ENCODE results near the gene POLH. TPM values are rescaled to one million over a fixed set of nuclear protein-coding genes. Genes with fewer than 3 reads are reported as not detected.

POLH gene
- total and polyA plus RNA-seq, 9 of the 15 experiments (the other 6 are each of a cell fraction or from before 2014, with no cell fraction given): 5.8 to 31.6 (median 20.6) TPM

DNA sequence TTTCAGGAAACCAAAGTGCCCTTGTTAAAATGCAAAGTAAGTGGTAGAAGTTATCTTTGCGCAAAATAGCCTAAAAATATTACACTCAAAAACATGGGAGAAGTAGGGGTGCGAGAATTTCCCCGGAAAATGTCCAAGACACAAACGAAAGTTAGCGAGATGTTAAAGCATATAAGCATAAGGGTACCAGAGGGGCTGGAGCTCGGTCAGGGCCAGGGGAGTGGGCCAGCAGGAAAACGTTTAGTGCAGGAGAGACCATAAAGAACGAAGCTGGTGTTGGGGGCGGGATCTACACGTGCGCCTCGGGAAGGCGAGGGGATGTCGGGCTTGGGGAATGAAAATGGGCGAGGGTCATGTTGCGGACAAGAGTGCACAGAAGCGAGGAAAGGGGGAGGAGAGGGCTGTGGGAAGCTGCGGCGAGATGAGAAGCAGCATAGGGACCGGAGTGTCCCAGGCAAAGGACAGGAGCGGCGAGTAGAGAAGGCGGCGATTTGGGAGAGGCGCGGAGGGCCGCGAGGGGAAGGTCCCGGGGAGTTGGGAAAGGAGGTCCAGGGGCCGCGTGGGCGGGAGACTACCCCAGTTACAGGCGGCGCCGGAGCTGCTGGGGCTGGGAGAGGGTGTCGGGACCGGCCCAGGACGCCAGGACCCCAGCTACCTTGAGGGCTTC, 747 bp upstream of the POLH start (continued):
- TF ChIP-seq, protein P1, sequence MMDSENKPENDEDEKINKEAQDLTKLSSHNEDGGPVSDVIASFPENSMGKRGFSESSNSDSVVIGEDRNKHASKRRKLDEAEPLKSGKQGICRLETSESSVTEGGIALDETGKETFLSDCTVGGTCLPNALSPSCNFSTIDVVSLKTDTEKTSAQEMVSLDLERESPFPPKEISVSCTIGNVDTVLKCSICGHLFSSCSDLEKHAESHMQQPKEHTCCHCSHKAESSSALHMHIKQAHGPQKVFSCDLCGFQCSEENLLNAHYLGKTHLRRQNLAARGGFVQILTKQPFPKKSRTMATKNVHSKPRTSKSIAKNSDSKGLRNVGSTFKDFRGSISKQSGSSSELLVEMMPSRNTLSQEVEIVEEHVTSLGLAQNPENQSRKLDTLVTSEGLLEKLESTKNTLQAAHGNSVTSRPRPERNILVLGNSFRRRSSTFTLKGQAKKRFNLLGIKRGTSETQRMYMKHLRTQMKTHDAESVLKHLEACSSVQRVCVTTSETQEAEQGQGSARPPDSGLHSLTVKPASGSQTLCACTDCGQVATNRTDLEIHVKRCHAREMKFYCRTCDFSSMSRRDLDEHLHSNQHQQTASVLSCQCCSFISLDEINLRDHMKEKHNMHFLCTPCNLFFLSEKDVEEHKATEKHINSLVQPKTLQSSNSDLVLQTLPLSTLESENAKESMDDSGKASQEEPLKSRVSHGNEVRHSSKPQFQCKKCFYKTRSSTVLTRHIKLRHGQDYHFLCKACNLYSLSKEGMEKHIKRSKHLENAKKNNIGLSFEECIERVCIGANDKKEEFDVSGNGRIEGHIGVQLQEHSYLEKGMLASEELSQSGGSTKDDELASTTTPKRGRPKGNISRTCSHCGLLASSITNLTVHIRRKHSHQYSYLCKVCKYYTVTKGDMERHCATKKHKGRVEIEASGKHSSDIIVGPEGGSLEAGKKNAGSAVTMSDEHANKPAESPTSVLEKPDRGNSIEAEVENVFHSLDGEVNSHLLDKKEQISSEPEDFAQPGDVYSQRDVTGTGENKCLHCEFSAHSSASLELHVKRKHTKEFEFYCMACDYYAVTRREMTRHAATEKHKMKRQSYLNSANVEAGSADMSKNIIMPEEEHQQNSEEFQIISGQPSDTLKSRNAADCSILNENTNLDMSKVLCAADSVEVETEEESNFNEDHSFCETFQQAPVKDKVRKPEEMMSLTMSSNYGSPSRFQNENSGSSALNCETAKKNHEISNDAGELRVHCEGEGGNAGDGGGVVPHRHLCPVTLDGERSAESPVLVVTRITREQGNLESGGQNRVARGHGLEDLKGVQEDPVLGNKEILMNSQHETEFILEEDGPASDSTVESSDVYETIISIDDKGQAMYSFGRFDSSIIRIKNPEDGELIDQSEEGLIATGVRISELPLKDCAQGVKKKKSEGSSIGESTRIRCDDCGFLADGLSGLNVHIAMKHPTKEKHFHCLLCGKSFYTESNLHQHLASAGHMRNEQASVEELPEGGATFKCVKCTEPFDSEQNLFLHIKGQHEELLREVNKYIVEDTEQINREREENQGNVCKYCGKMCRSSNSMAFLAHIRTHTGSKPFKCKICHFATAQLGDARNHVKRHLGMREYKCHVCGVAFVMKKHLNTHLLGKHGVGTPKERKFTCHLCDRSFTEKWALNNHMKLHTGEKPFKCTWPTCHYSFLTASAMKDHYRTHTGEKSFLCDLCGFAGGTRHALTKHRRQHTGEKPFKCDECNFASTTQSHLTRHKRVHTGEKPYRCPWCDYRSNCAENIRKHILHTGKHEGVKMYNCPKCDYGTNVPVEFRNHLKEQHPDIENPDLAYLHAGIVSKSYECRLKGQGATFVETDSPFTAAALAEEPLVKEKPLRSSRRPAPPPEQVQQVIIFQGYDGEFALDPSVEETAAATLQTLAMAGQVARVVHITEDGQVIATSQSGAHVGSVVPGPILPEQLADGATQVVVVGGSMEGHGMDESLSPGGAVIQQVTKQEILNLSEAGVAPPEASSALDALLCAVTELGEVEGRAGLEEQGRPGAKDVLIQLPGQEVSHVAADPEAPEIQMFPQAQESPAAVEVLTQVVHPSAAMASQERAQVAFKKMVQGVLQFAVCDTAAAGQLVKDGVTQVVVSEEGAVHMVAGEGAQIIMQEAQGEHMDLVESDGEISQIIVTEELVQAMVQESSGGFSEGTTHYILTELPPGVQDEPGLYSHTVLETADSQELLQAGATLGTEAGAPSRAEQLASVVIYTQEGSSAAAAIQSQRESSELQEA (IDR thresholded peaks at IDR 0.05; ENCODE audit: low read depth): peak; percentile 42; the same call in 1 of the 2 replicates
- TF ChIP-seq SMARCA4 (IDR thresholded peaks at IDR 0.05) (peak; percentile 77; the same call in 1 of the 2 replicates), PTBP1 (IDR thresholded peaks at IDR 0.05; ENCODE audit: low read depth, low read length) (0 out of 2 replicates have a peak, but pooled peaks have one; percentile 42), SREBF2 (CRISPR knock-in tag; IDR thresholded peaks at IDR 0.05) (no peak), BCL6 (CRISPR knock-in tag; IDR thresholded peaks at IDR 0.05) (no peak), ZNF133 (CRISPR knock-in tag; IDR thresholded peaks at IDR 0.05) (no peak), HMG20B (CRISPR knock-in tag; IDR thresholded peaks at IDR 0.05) (peak; percentile 39; the same call in 1 of the 2 replicates), LEF1 (IDR thresholded peaks at IDR 0.05) (0 out of 2 replicates have a peak, but pooled peaks have one; percentile 18), RBFOX2 (IDR thresholded peaks at IDR 0.05; ENCODE audit: low read depth, low read length) (no peak), ZEB2 (IDR thresholded peaks at IDR 0.05) (0 out of 2 replicates have a peak, but pooled peaks have one; percentile 39), HCFC1 (IDR thresholded peaks at IDR 0.05; ENCODE audit: low read depth, low read length) (no peak), ZNF830 (CRISPR knock-in tag; IDR thresholded peaks at IDR 0.05) (no peak), TAF1 (IDR thresholded peaks at IDR 0.05; ENCODE audit: control insufficient read depth, extremely low read depth, insufficient read depth, low read length, severe bottlenecking) (no peak)
- TF ChIP-seq, protein P2, sequence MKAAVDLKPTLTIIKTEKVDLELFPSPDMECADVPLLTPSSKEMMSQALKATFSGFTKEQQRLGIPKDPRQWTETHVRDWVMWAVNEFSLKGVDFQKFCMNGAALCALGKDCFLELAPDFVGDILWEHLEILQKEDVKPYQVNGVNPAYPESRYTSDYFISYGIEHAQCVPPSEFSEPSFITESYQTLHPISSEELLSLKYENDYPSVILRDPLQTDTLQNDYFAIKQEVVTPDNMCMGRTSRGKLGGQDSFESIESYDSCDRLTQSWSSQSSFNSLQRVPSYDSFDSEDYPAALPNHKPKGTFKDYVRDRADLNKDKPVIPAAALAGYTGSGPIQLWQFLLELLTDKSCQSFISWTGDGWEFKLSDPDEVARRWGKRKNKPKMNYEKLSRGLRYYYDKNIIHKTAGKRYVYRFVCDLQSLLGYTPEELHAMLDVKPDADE (conservative IDR thresholded peaks at IDR 0.05; ENCODE audit: control insufficient read depth, low read depth, low read length): peak; percentile 61
- TF ChIP-seq, protein P3, sequence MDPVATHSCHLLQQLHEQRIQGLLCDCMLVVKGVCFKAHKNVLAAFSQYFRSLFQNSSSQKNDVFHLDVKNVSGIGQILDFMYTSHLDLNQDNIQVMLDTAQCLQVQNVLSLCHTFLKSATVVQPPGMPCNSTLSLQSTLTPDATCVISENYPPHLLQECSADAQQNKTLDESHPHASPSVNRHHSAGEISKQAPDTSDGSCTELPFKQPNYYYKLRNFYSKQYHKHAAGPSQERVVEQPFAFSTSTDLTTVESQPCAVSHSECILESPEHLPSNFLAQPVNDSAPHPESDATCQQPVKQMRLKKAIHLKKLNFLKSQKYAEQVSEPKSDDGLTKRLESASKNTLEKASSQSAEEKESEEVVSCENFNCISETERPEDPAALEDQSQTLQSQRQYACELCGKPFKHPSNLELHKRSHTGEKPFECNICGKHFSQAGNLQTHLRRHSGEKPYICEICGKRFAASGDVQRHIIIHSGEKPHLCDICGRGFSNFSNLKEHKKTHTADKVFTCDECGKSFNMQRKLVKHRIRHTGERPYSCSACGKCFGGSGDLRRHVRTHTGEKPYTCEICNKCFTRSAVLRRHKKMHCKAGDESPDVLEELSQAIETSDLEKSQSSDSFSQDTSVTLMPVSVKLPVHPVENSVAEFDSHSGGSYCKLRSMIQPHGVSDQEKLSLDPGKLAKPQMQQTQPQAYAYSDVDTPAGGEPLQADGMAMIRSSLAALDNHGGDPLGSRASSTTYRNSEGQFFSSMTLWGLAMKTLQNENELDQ (CRISPR knock-in tag; IDR thresholded peaks at IDR 0.05; ENCODE audit: borderline replicate concordance): no peak
- TF ChIP-seq, protein P4, sequence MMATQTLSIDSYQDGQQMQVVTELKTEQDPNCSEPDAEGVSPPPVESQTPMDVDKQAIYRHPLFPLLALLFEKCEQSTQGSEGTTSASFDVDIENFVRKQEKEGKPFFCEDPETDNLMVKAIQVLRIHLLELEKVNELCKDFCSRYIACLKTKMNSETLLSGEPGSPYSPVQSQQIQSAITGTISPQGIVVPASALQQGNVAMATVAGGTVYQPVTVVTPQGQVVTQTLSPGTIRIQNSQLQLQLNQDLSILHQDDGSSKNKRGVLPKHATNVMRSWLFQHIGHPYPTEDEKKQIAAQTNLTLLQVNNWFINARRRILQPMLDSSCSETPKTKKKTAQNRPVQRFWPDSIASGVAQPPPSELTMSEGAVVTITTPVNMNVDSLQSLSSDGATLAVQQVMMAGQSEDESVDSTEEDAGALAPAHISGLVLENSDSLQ (IDR thresholded peaks at IDR 0.05): no peak
